Heart right ventricle (tissue), 16 donors: ENCODE results near the gene CBLC. TPM values are rescaled to one million over a fixed set of nuclear protein-coding genes. Genes with fewer than 3 reads are reported as not detected.
A peak's percentile ranks its signal among the peaks of the same experiment; 100 is the strongest.

Source experiments
- ATAC-seq, 8 donors: fragments of 200-7000 bp; cut with Tn5 transposase; one replicate each; pipeline ENCODE4 v1.9.1; 2020; ENCODE audit warnings: mild to moderate bottlenecking in 8 of 8, moderate library complexity in 8 of 8, moderate number of reproducible peaks in 1 of 8
- DNase-seq, 2 donors: peaks; one replicate each; pipeline ENCODE4 v3.0.0-alpha.2; 2020
- H3K27ac ChIP-seq, 10 donors: fragments of 200-600 bp; sonication (generic) in 2 of 10; one replicate each; pipeline versions ENCODE4 v1.5.0 to v1.8.0; 2020 to 2022; ENCODE audit warnings: mild to moderate bottlenecking in 3 of 10
- H3K27me3 ChIP-seq, 7 donors: fragments of 200-600 bp; one replicate each; pipeline ENCODE4 v1.8.0; 2021 to 2022; ENCODE audit warnings: mild to moderate bottlenecking in 2 of 7
- H3K36me3 ChIP-seq, 9 donors: fragments of 200-600 bp; sonication (generic) in 1 of 9; one replicate each; pipeline versions ENCODE4 v1.5.0 to v1.8.0; 2020 to 2022; ENCODE audit warnings: mild to moderate bottlenecking in 2 of 9
- H3K4me1 ChIP-seq, 9 donors: fragments of 200-600 bp; sonication (generic) in 1 of 9; one replicate each; pipeline versions ENCODE4 v1.5.0 to v1.8.0; 2020 to 2022; ENCODE audit warnings: mild to moderate bottlenecking in 4 of 9
- H3K4me3 ChIP-seq, 10 donors: fragments of 200-600 bp; sonication (generic) in 2 of 10; one replicate each; pipeline versions ENCODE4 v1.5.0 to v1.8.0; 2020 to 2022; ENCODE audit warnings: mild to moderate bottlenecking in 7 of 10, moderate library complexity in 2 of 10
- H3K9me3 ChIP-seq, 11 donors: fragments of 200-600 bp in 10 of 11; sonication (generic) in 2 of 11; one replicate each; pipeline versions ENCODE4 v1.5.0 to v1.8.0; 2013 to 2022; ENCODE audit warnings: mild to moderate bottlenecking in 2 of 11, control low read depth in 1 of 11, moderate library complexity in 1 of 11
- CTCF ChIP-seq, 9 donors: fragments of 200-600 bp; sonication (generic) in 2 of 9; IDR thresholded peaks; one replicate each; pipeline versions ENCODE4 v1.5.0 to v1.8.0; 2021 to 2022; ENCODE audit warnings: antibody characterized with exemption in 9 of 9, mild to moderate bottlenecking in 5 of 9, moderate library complexity in 1 of 9
- WGBS, 2 donors: extraction: QIAGEN DNeasy Blood & Tissue Kit; methylation state at CpG; one replicate each; pipeline ENCODE4 v1.1.7; 2013; ENCODE audit warnings: inconsistent platforms in 1 of 2; 5-methylcytosine and 5-hydroxymethylcytosine counted together
- intact Hi-C, 10 donors: fragments of 100-400 bp; cut with DNase I; formaldehyde crosslinking; loops; one replicate each; pipeline versions ENCODE4 v1.11.1 to v1.14.2; 2022
- polyA plus RNA-seq, 2 donors: library from polyadenylated mRNA; stranded (reverse); fragments of 200-250 nt; gene quantifications; one replicate each; pipeline ENCODE4 v1.2.3, GENCODE V29; 2013
- total RNA-seq, 10 donors: library from RNA; stranded (reverse); fragmentation: NEBNext Ultra II Directional in 3 of 10; extraction: Animal tissue kit (Norgen Biotek cat#: 25700) in 3 of 10; gene quantifications; one replicate each; pipeline versions ENCODE4 v1.2.1 to v1.2.4, GENCODE V29; 2021 to 2023
- donor health status: Arrhythmogenic right ventricular cardiomyopathy.
- donor health status: ischemic (EF 13 %, LVEDD 7.1; RV severe dilation, severe dysfunction).
- donor health status: healthy with polysubstance abuse.
- donor health status: DM: no; HTN: yes; CAD: no.
- donor health status: DM: no; HTN: no; CAD: no.
- donor health status: ischemic (EF 25% LVEDD 6.9; RV normal size, moderate dysfunction).
- donor health status: ischemic (EF 25% LVEDD 5.7; RV mildly dilated, moderate dysfunction).
- donor health status: healthy.
- donor health status: DM: yes; HTN: yes; CAD: no.
- donor health status: Ischemic cardiomyopathy.
- donor health status: ischemic (EF 35%, LVEDD 5.7; RV mildly dilated, moderate dysfunction).
- donor health status: nonischemic (EF 11% LVEDD 7.7; RV severe dilation, severe dysfunction).
- donor health status: DM: yes; HTN: yes; CAD: no.
- donor health status: PGD.
- donor health status: ischemic (EF 29% LVEDD 5.4; RV normal size, mild dysfunction).
- donor health status: nonischemic (EF 23%, LVEDD 6.1; RV moderate dilation, normal function).

Gene CBLC
- total and polyA plus RNA-seq, 12 donors, result 0.38 TPM; not detected in 11

- Histone ChIP-seq H3K9me3 (no peaks in the 10 kb centered on the region), H3K4me3 (no peak overlapping the region), H3K4me1 (peaks cover 26 to 86% (median 75%) of the 10 kb centered on the region in 9 donors), H3K36me3 (peaks cover 0 to 9% (median 0%) of the 10 kb centered on the region in 9 donors), H3K27ac (peak overlapping the region in 9 of 10 donors; percentile 69 to 100 (median 95)), H3K27me3 (no peaks in the 10 kb centered on the region)
- WGBS, 2 donors, result 24 to 35% methylated on average over 9 to 10 of the region's 10 CpGs
- intact Hi-C loops, result no loop called here
- peak; percentile 3 to 45 (median 17) for ATAC-seq
- DNase-seq, result peak; percentile 79 to 86
- TF ChIP-seq CTCF (IDR thresholded peaks at IDR 0.05), result no peak
Measured at GRCh38 chr19:44745341-44745831, 32.3 kb upstream of the CBLC start.

- H3K4me1 ChIP-seq, result peaks cover 26 to 86% (median 75%) of the 10 kb centered on the region in 9 donors
- DNase-seq (no peak), ATAC-seq (no peak)
- H3K9me3 ChIP-seq, result no peaks in the 10 kb centered on the region
- H3K36me3 ChIP-seq, result peaks cover 0 to 15% (median 0%) of the 10 kb centered on the region in 9 donors
- no peak overlapping the region for H3K4me3 ChIP-seq
- TF ChIP-seq CTCF (IDR thresholded peaks at IDR 0.05), result no peak
- H3K27ac ChIP-seq, result peak overlapping the region in 9 of 10 donors; percentile 93 to 100 (median 96)
- WGBS, 2 donors, result 72 to 86% methylated on average over 4 of the region's 4 CpGs
- H3K27me3 ChIP-seq, result no peaks in the 10 kb centered on the region
- intact Hi-C loops, result no loop called here
Measured at GRCh38 chr19:44745887-44746600, 31.6 kb upstream of the CBLC start.

- ATAC-seq (no peak), DNase-seq (no peak)
- H3K27ac ChIP-seq, result peak overlapping the region; percentile 93 to 100 (median 97)
- TF ChIP-seq CTCF (IDR thresholded peaks at IDR 0.05), result no peak
- H3K36me3 ChIP-seq, result peaks cover 0 to 21% (median 0%) of the 10 kb centered on the region in 9 donors
- 68 to 72% methylated on average over 5 of the region's 5 CpGs for WGBS, 2 donors
- intact Hi-C loops, result no loop called here
- H3K4me3 ChIP-seq, result peak overlapping the region in 2 of 10 donors; percentile 91 to 92
- H3K27me3 ChIP-seq, result no peaks in the 10 kb centered on the region
- peaks cover 22 to 86% (median 75%) of the 10 kb centered on the region in 9 donors for H3K4me1 ChIP-seq
- H3K9me3 ChIP-seq, result no peaks in the 10 kb centered on the region
Measured at GRCh38 chr19:44746616-44746945, 31.1 kb upstream of the CBLC start.

GRCh38 chr19:44746946-44747738 lies 30.5 kb upstream of the CBLC start:
- peak; percentile 90 to 96 (median 94) for ATAC-seq
- intact Hi-C loops, result no loop called here
- H3K4me3 ChIP-seq, result peak overlapping the region; percentile 58 to 97 (median 81)
- no peak for TF ChIP-seq CTCF (IDR thresholded peaks at IDR 0.05)
- H3K27ac ChIP-seq, result peak overlapping the region; percentile 93 to 100 (median 97)
- no peaks in the 10 kb centered on the region for H3K9me3 ChIP-seq
- peaks cover 20 to 86% (median 74%) of the 10 kb centered on the region in 9 donors for H3K4me1 ChIP-seq
- DNase-seq, result peak; percentile 96
- peaks cover 0 to 26% (median 2%) of the 10 kb centered on the region in 9 donors for H3K36me3 ChIP-seq
- H3K27me3 ChIP-seq, result no peaks in the 10 kb centered on the region
- 5% methylated on average over 31 to 34 of the region's 34 CpGs for WGBS, 2 donors
